Measurements from ENCODE around the gene ALPL.
"Not testable (repeated sequence)": the region's sequence is repeated elsewhere in the genome, so short reads cannot be mapped to it uniquely, and the experiment has no call there.

ALPL gene

GRCh38 chr1:21563971-21564370 is 54.7 kb downstream of the ALPL start:
- no peak for DNase-seq

DNA sequence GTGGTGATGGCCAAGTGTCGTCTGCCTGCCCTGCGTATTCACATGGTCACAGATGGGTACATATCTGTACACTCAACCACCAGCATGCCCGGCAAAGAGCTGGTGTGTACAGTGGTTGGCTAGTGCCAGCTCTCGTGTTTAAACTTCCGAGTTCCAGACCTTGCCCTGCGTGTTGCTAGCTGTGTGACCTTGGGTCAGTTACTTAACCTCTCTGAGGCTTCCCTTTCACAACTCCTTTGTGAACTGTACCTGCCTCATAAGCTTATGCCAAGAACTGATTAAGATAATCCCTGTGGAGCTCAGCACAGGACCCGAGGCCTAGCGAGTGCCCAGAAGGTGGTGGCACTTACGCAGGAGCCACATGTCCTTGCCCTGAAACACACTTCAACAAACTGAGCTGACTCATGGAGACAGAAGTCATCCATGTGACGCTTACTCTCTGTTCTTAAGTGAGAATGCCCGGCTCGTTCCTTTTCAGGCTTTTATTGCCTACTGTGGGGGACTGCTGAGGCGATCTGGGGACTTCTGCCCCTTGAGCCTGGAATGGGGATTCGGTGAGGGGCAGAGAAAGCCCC is 55.4 kb downstream of the ALPL start:
- no peak for DNase-seq

DNA sequence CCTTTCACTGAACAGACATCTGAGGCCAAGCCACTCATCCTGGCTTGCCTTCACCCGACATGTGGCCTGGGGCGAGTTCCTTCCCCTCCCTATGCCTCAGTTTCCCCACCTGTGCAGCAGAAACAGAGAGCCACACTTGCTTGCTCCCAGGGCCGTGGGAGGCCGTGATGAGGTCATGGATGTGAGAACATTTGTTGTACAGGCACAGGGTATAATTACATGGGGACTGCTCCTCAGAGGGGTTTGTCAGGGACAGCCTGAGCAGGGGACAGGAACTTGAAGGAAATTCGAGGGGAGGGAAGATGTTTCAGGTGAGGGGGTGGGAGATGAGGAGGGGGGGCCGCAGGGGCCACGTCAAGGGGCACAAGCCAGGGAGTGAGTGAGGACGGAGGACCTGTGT is 56.1 kb downstream of the ALPL start:
- no peak for DNase-seq

GRCh38 chr1:21566361-21566760 is 57.1 kb downstream of the ALPL start:
- not testable (repeated sequence) for DNase-seq

- DNase-seq = no peak
Observed at GRCh38 chr1:21567241-21568005, 58.2 kb downstream of the ALPL start.

- DNase-seq = no peak
Observed at GRCh38 chr1:21568006-21568746, 59.0 kb downstream of the ALPL start.

DNA sequence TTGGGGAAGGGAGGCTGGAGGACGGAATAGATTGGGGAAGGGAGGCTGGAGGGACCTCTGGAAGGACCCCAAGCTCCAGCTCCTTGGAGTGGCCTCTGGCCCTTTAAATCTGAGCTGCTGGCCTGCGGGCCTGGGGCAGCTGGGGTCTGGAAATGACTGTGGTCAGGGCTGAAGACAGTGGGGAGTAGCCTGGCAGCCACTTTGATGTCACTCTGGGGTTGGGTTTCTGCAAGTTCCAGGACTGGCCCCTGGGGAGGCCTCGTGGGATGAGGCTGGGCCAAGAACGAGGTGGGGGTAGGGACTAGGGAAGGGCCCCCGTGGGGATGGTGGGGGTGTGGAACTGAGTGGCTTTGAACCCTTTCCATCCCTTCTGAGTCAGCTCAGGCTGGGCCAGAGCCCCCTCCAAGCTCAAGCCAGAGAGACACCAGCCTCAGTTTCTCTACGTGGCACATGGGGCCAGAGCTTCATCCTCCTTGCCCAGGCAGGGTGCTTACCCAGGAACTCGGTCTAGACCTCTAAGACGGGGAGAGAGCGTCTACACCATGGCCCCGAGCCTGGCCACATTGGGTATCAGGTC is 59.7 kb downstream of the ALPL start:
- DNase-seq = no peak

GRCh38 chr1:21569820-21570527 is 60.8 kb downstream of the ALPL start:
- DNase-seq = no peak

- no peak for DNase-seq
Observed at GRCh38 chr1:21570528-21570875, 61.3 kb downstream of the ALPL start.

DNA sequence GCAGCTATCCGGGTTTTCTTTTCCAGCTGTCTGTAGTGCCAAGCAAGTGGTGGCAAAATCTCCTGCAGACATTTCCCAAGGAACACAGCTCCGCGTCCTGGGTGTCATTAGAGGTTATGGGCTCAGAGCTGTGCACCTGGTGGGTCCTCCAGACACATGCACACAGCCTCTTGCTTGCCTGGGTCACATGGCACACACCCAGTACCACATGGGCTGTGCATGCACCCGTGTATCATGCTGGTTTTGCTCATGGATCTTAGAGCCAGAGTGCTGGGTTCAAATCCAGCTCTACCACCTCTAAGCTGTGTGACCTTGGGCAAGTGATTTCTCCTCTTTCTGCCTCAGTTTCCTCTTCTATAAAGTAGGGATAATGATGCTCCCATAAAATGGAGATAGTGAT is 61.7 kb downstream of the ALPL start:
- no peak for DNase-seq

GRCh38 chr1:21572221-21572620 is 63.0 kb downstream of the ALPL start:
- no peak for DNase-seq

DNA sequence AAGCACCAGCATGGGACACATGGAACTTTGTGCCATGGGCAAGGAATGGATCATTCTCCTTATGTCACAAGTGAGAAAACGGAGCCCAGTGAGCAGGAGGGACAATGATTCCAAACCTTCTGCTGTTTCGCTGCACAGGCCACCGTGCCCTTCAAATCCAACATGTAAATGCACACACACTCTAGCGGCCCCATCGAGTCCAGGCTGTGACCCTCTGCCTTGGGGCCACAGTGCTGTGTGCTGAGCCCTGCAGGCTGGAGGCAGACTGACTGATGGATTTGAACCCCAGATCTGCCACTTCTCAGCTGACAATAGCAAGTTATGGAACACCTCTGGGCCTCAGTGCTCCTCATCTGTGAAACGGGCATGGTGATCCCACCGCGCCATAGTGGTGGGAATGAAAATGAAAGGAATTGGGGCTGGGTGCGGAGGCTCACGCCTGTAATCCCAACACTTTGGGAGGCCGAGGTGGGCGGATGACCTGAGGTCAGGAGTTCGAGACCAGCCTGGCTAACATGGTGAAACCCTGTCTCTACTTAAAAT is 63.6 kb downstream of the ALPL start:
- no peak for DNase-seq

DNA sequence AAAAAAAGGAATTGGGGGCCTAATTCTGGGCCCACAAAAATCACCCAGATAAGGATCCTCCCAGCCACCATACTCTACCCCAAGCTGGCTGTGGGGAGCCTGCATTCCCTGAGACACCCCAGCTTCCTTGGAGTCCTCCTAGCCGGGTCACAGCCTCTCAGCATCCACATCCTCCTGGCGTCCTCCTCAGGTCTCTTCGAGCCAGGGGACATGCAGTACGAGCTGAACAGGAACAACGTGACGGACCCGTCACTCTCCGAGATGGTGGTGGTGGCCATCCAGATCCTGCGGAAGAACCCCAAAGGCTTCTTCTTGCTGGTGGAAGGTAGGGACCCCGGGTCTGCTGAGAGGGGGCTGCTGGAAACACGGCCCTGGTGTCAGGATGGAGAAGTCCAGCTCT is 64.3 kb downstream of the ALPL start:
- no peak for DNase-seq

DNA sequence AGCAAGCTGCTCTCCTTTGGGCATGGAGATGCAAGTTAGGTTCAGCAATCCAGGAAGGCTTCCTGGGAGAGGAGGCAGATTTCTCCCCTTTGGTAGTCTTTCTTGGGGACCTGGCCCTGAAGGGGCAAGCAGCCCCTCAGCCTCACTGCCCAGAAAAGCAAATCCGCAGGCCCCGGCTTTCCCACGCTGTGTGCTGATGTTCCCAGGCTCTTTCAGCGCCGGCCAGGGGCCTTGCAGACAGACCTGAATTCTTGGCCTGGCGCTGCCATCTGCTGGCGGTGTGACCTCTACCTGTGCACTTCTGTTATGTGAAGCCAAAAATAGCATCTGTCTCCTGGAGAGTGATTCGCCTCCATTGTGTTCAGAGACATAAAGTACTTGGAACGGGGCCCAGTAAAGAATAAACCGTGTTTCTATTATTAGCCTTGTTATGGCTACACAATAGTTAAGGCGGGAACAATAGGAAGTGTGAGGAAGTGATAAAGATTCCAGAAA is 64.8 kb downstream of the ALPL start:
- DNase-seq = no peak

DNA sequence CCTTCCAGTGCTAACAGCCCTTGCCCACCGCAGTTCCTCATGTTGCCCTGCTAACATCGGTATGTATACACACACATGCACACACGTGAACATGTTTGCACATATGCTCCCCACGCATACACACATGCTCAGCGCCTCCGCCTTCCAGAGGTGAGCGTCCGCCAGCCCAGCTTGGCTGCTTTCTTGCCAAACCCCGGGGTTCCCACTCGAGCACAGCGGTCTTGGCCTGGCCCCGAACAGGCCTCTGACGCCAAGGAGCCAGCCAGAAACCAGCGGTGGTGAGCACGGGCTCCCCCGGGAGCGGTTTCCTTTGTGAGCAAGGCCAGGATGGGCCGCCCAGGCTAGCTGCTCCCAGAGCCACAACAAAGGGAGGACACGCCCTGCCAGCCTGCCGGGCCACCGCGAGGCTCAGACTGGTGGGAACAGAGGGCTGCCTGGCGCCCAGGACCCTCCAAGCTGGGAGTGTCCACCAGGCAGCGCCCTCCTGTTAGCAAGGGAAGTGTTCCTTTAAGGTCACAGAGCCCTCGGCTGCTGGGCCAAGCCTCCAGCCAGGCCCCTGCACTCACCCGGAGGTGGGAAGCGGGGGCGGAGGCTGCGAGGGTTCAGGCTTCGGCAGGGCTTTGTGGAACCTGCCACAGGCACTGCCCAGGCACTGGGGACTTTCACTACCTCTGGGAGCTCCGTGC is 65.4 kb downstream of the ALPL start:
- no peak for DNase-seq

GRCh38 chr1:21575351-21575942 is 66.2 kb downstream of the ALPL start:
- no peak for DNase-seq

GRCh38 chr1:21576031-21576797 is 67.0 kb downstream of the ALPL start:
- no peak for DNase-seq

GRCh38 chr1:21576798-21577187 is 67.6 kb downstream of the ALPL start:
- DNase-seq = no peak

- DNase-seq = no peak
Observed at GRCh38 chr1:21577324-21577723, 68.1 kb downstream of the ALPL start.

DNA sequence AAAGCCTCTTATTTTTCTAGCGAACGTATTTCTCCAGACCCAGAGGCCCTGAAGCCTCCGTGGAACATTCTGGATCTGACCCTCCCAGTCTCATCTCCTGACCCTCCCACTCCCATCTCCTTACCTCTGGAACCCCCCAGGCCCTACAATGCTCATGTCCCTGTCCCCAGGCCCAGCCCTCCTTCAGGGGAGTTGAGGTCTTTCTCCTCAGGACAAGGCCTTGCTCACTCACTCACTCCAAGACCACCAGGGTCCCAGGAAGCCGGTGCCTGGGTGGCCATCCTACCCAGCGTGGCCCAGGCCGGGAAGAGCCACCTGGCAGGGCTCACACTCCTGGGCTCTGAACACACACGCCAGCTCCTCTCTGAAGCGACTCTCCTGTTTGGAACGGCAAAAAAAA is 68.7 kb downstream of the ALPL start:
- DNase-seq = no peak

DNA sequence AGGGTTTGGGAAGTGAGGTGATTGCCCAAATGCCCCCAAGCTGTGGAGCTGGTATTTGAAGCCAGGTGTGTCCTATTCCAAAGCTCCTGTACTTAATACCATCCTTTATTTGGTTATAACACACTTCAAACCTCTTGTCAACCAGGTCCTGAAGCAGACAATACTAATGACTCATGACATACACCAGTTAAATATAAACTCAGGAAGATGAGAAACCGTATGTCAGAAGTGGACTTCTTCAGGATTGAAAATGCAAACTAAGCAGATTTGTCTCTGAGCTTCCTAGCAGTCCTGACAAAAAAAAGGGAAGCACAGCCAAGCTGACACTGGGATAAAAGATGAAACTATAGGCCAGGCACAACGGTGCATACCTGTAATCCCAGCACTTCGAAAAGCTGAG is 70.6 kb downstream of the ALPL start:
- no peak for DNase-seq
